HG02943 (cell line): ENCODE data around the gene ASIC2.

Experiments
- ATAC-seq: cut with Tn5 transposase; IDR thresholded peaks from one replicate; pipeline ENCODE4 v1.9.1; 2021; ENCODE audit warnings: mild to moderate bottlenecking, low read depth, moderate library complexity; ENCODE audit not compliant: unreplicated experiment

Gene ASIC2

GRCh38 chr17:33292981-33293867 is at the start of gene ASIC2:
ASIC2 (minus strand) TSS chr17:33293295.
- ATAC-seq: no peak

- ATAC-seq: no peak
Observed at GRCh38 chr17:33342025-33342424, 48.9 kb upstream of the ASIC2 start.

- ATAC-seq: no peak
Observed at GRCh38 chr17:33338242-33338641, 45.1 kb upstream of the ASIC2 start.

DNA sequence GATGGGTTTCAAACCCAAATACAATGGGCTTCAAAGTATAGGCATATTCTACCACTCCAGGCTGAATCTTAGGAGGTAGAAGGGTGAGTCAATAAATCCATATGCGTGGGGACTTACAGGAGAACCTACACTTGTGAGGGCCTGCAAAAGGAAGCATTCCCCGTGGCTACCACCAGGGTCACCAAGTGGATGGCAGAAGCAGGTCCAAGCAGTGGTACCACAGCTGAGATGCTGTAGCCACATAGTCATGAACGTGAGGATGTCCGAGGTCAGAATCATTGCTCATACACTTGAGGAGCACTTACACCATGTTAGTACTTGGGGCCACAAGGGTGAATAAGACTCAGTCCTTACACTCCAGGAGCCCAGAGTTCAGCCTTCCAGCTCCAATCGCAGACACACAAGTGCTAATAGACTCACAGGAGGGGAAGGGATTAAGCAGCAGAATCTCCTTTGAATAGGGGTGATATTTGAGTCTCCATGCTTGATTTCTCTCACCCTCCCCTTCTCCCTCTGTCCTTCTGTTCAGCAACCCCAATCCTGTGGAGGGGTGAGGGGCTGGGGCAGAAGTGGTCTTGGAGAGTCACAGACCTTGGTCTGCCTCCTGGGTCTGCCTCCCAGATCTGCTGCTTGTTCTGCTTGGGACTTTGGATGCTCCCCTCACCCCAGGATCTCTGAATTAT is 42.5 kb upstream of the ASIC2 start:
- ATAC-seq: no peak

DNA sequence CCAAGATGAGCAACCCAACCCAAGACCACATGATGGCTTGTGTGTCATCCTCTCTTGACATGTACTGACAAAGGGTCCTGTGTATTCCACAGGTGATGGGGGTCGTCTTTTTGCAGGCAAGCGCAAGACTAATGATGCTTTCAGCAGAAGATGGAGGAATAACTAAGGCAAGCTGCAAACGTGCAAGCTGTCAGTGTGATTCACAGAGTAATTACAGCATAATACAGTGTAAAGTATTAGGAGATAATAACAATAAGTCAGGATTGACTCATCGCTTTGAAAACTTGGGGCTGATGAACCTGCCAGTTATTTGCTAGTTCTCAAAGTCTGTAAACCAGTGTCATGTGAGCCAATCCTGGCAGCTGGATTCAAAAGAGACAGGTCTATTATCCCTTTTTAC is 41.6 kb upstream of the ASIC2 start:
- no peak for ATAC-seq

GRCh38 chr17:33330877-33331276 is 37.8 kb upstream of the ASIC2 start:
- no peak for ATAC-seq

- ATAC-seq: no peak
Observed at GRCh38 chr17:33328129-33328528, 35.0 kb upstream of the ASIC2 start.

DNA sequence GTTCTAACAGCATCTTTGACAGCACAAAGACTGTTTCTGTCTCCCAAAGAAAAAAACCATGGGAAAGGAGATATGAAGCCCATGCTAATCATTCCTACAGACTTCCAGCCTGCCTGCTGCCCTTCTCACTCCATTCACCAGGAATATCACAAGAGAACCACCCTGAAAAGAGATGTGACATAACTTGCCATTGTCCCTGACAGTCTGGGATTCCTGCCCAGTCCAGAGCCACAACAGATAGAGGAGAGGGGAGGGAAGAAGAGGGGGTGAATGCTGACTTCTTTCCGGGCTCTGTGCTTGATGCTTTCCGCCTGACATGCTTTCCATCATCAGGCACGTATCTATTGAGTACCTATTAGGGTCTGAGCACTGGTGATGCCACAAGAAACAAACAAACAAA is 31.6 kb upstream of the ASIC2 start:
- ATAC-seq: no peak

GRCh38 chr17:33322063-33322462 is 29.0 kb upstream of the ASIC2 start:
- no peak for ATAC-seq

DNA sequence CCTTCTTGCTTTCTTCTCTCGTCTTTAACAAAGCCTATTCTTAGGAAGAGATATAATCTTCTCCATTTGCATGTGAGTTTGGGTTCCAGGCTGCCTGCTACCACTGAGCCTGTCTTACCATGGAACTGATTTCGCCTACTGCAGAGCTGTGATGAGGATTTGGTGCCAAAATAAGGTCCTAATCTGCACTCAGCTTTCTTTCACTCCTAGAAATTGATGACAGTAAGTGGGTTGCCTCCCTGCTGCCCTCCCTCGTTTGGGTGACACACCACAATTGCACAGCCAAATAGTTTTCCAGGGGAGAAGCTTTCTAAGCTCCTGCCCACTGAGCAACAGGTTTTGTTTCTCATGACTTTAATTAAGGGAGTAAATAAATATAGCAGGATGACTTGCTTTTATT is 25.1 kb upstream of the ASIC2 start:
- ATAC-seq: no peak

- no peak for ATAC-seq
Observed at GRCh38 chr17:33316746-33317145, 23.7 kb upstream of the ASIC2 start.

- ATAC-seq: no peak
Observed at GRCh38 chr17:33310296-33310695, 17.2 kb upstream of the ASIC2 start.

- no peak for ATAC-seq
Observed at GRCh38 chr17:33303254-33303653, 10.2 kb upstream of the ASIC2 start.

GRCh38 chr17:33302394-33302793 is 9.3 kb upstream of the ASIC2 start:
- ATAC-seq: no peak

DNA sequence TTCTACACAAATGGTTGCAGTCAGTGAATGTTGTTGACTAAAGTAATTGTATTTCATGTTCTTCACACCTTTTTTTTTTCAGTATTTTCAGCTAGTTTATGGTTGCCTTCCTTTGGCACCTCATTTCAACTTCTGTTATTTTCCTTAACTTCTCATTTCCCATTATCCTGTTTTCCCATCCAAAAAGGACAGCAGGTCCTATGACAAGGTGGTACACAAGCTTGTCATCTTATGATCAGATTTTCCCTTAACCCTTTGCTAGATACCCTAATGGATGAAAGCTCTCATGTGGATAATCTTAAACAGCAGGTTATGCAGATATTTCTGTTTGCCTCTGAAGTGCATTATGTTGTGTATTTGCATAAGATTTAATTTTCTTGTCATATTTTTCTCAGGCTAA is 7.1 kb upstream of the ASIC2 start:
- no peak for ATAC-seq

DNA sequence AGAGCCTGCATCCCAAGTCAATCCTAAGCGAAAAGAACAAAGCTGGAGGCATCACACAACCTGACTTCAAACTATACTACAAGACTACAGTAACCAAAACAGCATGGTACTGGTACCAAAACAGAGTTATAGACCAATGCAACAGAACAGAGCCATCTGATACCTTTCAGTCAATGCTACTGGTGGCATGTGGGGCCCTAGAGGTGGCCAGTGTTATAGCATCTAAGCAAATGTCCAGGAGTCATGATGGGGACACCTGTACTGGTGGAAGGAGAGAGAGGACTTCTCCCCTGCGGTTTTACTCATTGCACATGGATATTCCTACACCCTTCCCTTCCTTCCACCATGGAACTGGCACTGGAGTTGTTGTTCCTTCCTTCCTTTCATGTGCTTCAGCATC is 6.0 kb upstream of the ASIC2 start:
- no peak for ATAC-seq

DNA sequence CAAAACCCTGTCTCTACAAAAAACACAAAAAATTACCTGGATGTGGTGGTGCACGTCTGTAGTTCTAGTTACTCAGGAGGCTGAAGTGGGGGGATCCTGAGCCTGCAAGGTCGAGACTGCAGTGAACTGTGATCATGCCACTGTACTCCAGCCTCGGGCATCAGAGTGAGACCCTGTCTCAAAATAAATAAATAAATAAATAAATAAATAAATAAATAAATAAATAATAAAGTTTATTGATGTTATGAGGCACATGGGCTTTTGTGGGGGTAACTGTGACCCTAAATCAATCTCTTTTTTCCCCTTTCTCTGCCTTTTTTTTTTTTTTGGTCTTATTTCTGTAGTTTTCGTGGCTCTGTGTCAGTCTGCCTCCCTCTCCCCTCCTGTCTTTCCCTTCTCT is 4.5 kb upstream of the ASIC2 start:
- no peak for ATAC-seq

DNA sequence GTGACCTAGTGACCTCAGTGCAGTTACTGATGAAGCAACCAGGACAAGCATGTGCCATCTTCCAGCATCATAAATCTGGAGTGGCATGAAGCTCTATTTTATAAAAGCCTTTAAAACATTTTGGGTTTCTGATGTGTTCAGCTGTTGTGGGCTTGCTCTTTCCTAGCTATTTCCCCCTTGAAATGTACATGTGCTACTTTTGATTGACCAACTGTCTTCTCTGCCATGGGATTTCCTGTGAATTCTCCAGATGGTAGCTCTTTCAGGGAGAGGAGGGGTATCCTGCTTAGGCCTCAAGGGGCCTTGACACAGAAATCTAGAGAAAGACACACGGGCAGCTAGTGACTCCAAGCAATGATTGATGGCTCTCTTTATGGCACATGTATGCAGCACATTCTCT is 1.9 kb upstream of the ASIC2 start:
- no peak for ATAC-seq

GRCh38 chr17:33292201-33292980 is 704 bp downstream of the ASIC2 start:
- no peak for ATAC-seq

DNA sequence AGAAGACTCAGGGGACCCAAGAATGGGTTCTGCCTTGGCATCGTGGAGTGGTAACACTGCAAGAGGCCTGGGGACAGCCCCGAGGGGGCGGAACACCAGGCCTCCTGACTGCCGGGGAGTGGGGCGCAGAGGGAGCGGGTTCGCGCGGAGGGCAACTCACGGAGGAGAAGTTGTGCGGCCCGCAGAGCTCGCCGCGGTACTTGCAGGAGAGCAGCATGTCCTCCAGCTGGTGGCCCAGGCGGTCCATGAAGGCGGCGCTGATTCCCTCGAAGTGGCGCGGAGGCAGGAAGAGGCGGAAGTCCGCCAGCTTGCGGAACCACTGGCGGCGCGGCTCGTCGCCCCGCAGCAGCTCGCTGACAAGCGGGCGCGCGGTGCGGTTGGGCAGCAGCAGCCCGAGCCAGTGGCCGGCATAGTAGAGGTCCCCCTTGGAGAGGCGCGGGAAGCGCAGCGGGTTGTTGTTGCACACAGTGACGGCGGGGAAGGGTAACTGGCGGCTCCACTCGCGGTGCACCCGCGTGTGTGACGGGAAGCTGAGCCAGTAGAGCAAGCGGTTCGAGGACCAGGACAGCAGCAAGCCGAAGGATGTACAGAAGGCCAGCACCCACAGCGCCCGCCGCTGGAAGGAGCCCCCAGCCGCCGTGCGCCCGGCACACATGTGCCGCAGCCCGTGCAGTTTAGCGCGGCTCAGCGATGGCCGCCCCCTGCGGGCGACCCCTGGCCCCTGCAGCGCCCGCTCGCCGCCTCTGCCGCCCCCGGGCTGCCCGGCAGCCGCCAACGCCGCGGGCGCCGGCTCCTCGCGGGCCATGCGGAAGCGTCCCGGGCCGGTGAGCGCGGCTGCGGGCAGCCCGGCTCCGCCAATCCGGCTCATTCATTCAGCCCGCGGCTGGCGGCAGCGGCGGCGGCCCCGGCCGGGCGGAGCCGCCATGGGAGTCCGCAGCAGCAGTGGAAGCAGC is 1.6 kb downstream of the ASIC2 start:
- ATAC-seq: no peak
